HG02642 (cell line): Measurements from ENCODE around the gene CGB2.
"Not testable (repeated sequence)": the region's sequence is repeated elsewhere in the genome, so short reads cannot be mapped to it uniquely, and the experiment has no call there.

Experiments used
- ATAC-seq: cut with Tn5 transposase; IDR thresholded peaks from one replicate; pipeline ENCODE4 v1.9.1; 2021; ENCODE audit warnings: mild to moderate bottlenecking; ENCODE audit not compliant: unreplicated experiment, poor library complexity

Gene CGB2

DNA sequence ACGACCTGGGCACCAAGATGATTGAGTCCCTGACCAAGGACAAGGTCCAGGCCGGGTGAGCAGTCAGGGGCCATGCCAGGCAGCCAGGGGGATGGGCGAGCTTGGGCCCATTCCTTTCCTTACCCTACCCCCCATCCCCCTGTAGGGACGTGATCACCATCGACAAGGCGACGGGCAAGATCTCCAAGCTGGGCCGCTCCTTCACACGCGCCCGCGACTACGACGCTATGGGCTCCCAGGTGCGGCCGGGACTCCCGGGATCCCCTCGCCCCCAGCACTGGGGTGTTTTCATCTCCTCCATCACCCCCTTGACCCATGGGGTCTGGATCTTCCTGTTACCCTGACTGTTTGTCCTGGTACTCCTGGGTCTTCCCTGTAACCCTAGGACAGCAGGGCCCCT is 21.9 kb upstream of the CGB2 start:
- no peak for ATAC-seq

DNA sequence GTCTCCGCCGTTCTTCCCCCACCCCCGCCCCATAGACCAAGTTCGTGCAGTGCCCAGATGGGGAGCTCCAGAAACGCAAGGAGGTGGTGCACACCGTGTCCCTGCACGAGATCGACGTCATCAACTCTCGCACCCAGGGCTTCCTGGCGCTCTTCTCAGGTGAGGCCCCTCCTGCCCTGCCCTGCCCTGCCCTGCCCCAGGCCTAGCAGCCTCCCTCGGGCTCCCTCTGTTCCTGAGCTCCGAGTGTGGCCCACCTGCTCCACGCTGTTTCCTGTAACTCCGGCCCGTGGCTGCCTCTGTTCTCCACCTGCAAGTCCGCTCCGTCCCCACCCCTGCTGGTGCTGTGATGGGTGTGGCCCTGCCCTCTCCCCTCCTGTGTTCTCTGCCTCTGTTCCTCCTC is 21.2 kb upstream of the CGB2 start:
- no peak for ATAC-seq

DNA sequence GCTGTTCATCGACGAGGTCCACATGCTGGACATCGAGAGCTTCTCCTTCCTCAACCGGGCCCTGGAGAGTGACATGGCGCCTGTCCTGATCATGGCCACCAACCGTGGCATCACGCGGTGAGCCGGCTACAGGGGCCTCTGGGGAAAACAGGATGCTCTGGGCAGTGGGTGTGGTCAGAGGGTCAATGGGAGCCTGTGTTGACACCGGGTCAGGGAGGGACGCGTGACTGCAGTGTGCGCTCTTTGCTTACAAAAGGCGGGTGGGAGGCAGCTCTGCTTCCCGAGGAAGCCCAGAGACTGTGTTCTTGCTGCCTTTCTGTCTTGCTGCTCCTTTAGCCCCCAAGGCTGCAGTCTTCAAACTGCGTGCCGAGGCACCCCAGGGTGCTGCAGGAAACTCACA is 20.5 kb upstream of the CGB2 start:
- ATAC-seq, result no peak

DNA sequence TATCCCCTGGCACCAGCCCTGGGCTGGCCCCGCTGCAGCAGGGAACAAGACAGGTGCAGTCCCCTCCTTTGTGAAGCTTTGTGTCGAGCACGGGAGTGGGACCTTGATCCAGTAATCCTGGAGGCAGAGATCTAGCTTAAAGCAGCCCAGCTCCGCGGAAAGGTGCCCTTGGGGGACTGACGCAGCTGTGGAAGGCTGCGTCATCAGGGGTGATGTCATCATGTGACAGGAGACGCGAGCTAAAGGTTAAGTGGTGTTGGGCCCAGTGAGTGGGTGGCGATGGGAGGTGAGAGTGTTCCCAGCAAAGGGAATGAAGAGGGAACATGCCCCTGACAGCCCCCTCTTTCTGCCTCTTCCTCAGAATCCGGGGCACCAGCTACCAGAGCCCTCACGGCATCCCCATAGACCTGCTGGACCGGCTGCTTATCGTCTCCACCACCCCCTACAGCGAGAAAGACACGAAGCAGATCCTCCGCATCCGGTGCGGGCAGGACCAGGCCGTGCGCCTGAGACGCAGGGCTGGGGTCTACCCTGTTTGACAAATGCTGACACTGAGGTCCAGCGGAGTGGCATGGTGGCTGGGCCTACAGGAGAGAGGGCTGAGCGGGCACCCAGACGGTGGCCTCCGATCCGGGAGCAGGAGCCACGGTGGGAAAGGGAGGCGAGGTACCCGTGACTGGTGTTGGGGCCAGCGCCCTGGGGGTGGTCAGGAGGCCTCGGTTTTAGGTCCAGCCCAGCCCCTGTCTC is 17.4 kb upstream of the CGB2 start:
- no peak for ATAC-seq

DNA sequence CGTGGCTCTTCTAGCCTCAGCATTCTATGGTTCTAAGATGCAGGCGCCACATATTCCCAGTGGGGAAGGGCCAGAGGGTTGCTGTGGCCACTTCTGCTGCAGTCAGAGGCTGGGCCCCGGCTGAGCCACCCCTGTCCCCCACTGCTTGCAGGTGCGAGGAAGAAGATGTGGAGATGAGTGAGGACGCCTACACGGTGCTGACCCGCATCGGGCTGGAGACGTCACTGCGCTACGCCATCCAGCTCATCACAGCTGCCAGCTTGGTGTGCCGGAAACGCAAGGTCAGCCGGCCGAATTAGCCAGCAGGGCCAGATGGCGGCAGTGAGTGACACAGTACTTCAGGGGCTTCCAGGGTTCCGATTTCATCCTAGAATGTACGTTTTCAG is 16.8 kb upstream of the CGB2 start:
- ATAC-seq, result no peak

DNA sequence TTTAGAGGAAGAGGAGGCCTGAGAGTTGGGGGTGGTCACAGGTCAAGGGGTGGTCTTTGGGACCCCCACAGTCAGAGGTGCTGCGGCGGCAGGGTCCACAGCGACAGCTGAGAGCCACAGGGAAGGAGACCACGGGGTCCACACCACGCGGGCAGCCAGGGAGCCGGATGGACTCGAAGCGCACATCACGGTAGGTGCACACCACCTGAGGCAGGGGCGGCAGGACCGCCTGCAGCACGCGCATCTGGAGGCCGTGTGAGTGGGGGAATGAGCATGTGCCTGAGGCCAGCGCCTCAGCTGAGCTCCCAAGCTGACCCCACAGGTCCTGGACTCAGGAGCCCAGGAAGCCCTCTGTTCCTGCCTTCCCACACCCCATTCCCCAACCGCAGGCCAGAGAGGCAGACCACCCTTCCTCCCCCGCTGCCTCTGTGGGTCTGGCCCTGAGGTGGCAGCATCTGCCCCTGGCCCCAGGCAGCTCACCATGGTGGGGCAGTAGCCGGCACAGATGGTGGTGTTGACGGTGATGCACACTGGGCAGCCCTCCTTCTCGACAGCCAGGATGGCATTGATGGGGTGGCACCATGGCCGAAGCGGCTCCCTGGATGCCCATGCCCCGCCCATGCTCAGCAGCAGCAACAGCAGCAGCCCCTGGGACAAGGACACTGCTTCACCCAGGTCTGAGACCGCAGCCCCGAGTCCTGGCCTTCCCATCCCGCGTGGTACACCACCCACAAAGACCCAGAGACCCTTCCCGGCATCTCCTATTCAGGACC is 15.4 kb upstream of the CGB2 start:
- ATAC-seq, result no peak

DNA sequence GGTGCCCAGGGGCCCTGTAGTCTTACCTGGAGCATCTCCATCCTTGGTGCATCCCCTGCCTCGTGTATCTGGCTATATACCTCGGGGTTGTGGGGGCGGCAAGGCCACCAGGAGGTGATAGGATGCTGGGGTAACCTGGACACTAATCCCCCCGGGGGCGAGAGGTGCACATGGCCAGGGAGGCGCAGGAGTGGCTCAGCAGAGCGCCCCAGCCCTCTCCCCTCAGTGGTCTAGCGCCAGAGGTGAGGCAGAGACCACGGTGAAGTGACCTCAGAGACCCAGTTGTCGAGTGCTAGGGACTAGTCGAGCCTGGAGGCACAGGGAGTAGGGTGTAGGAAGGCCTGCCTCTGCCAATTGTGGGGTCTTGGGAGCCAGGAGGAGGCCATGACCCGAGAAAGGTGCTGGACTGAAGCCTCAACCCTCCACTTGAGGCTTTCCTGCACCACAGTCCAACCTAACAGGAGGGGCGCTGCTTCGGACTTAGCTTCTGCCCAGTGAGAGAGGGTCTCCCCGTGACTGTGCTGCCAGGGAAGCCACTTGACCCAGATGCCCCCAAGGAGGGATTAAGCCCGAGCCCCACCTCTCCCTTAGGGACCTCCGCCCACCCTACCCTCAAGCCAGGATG is 14.5 kb upstream of the CGB2 start, which contains the start of gene LHB:
LHB (minus strand) TSS at position 51 of the 625 bp plus-strand sequence; CDS start at position 41, 10 bp downstream.
- ATAC-seq, result no peak

DNA sequence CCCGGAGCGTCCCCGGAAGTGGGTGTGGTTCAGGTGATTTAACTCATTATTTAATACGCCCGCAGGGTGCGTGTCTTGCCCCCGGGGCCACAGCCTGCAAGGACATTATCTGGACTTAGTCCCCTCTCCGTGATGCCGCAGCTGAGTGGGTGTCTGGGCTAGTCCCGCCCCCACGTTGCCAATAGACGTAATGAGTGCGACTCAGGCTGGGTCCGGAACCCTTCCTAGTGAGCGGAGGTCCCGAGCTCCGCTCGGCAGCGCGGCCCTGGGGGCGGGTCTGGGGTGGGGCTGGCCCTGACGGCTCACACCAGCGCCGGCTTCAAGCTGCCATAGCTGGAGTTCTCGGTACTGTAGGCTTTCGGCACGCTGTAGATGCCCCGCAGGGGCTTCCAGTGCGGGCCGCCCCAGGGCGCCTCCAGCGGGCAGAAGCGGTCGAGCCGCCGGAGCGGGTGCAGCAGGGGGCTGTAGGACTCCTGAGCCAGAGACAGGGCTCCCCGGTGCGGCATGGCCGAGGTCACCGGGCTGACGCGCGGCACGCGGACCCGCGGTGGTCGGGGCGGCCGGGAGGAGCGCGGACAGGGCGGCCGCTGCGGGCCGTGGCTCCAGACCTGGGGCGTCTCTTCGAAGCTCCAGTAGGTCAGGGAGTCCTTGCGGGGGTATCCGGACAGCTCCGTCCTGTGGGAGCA is 13.9 kb upstream of the CGB2 start:
- ATAC-seq, result no peak

DNA sequence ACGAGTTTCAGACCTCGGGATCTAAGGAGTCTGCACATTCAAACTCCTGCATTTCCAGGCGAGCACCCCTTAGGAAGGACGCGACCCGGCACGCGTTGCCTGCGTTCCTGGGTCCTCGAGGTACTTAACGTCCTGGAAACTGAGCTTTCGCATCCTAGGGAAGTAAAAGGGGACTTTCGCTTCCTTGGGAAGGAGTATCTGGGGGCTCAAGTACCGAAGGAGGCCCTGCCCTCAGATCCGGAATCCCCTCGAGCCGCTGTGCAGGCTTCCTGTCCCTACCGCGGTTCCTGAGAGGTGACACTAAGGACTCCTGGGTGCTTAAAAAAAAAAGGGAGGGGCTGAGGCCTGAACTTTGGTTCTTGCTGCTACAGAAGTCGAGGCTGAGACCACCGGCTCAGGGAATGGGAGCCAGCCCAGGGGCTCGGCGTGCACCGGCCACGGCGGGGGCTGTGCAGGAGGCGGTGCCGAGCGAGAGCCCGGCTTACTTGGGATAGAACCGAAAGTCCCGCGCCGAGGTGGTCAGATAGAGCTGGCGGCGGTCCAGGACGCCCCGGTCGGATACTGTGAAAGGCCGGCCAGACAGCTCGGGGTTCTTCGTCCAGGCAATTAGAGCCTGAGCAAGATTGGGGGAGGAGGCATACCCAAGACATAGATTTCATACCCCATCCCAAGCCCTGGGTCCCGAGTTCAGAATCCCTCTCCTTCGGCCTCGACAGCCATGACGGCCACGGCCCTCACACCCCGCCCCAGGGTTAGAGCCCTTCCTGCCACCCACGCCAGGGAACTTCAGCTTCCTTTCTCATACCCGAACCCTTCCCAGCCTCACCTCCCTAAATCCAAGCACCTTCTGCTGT is 13.1 kb upstream of the CGB2 start:
- ATAC-seq, result not testable (repeated sequence)

DNA sequence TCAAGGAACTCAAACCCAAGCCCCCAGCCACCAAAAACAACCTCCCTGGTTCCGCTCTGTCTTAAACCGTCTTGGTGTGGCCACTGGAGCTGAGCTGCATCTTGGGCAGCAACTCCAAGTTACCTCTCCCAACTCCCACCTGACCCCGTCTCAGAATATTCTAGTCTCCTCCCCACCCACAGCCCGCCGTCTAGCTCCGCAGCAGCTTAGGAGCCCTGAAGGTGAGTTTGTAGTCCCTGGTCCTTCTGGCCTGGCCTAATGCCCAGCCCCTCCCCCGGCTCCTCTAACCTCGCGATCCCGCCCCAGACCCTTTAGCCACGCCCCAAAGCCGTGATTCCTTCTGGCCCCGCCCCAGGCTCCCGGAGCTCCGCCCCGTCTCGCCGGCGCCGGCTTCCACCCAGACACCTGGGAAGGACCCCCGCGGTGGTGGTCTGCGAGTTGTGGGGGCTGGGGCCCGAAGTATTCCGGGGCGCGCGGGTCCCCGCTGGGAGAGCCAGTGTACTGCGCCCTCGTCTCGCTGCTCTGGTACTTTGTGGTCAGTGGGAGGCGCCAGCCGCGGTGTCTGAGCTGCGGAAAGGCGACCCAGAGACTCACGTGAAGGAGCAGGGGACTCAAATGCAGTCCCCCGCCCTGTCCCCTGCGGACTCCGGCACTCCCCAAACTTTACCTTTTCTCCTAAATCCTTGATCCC is 12.3 kb upstream of the CGB2 start:
- ATAC-seq, result no peak

DNA sequence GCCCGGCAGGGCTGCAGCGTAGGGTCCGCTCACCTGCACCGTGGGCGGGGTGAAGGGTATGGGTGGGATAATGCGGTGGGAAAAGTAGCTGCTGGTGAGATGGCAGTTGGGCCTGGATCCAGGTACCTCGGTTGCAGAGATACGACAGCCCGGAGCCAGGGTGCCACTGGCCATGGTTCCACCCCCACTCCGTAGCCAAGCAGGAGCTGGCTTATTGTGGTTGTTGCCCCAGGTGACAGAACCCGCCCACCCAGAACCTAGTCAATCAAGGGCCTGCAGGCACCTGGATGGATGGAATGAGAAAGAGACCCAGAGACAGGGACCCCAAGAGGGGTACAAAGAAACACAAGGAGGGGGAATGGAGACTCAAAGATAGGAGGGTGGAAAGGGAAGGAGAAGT is 11.3 kb upstream of the CGB2 start:
- no peak for ATAC-seq

DNA sequence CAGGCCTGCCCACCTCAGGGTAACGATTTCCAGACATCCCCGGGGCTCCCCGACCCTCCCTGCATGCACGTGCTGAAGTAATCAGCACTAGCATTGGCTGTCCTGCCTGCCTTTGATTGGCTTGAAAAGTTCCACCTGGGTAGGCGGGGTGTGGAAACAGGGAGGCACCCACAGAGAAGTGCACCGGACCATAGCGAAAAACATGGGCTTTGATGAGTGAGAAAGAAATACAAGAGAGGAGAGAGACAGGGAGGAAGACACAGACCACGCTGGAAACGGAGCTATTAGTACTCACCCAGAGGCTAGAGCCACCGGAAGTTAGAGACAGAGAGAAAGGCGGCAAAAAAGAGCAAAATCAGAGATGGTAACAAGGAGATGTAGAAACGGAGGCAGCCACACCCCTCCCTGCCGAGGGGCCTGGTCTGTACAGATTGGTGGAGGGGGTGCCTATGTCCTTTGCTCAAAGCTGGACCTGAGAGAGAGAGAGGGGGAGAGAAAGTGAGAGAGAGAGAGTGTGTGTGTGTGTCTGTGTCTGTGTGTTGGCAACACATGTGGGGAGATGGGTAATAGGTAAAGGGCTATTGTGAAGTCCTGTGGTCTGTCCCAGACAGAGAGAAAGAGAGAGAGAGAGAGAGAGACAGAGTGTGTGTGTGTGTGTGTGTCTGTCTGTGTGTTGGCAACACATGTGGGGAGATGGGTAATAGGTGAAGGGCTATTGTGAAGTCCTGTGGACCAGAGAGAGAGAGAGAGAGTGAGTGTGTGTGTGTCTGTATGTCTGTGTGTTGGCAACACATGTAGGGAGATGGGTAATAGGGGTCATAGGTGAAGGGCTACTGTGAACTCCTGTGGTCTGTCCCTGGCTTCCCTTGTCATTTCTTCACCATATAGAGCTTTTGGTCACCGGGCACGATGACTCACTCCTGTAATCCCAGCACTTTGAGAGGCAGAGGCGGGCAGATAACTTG is 10.5 kb upstream of the CGB2 start:
- ATAC-seq, result no peak

DNA sequence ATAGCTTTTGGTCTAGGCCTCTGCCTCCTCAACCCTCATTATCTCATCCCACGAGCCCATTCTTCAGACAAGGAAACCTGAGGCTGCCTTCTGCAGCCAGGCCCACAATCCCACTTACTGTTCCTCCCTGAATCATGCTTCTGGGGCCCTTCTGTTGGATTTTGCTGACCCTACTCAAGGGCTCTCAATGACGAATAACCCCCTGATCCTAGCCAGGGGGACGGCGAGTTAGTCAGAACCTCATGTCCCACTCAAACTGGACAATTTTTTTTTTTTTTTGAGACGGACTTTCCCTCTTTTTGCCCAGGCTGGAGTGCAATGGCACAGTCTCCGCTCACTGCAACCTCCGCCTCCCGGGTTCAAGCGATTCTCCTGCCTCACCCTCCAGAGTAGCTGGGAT is 9.6 kb upstream of the CGB2 start:
- ATAC-seq, result no peak

DNA sequence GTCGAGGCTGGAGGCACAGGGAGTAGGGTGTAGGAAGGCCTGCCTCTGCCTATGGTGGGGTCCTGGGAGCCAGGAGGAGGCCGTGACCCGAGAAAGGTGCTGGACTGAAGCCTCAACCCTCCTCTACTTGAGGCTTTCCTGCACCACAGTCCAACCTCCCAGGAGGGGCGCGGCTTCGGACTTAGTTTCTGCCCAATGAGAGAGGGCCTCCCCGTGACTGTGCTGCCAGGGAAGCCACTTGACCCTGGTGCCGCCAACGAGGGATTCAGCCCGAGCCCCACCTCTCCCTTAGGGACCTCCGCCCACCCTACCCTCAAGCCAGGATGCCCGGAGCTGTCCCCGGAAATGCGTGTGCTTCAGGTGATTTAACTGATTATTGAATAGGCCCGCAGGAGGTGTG is 7.5 kb upstream of the CGB2 start, which contains the start of gene CGB3:
CGB3 (minus strand) TSS at position 101 of the 400 bp plus-strand sequence. CDS start 362 bp downstream, outside the sequence.
- not testable (repeated sequence) for ATAC-seq

DNA sequence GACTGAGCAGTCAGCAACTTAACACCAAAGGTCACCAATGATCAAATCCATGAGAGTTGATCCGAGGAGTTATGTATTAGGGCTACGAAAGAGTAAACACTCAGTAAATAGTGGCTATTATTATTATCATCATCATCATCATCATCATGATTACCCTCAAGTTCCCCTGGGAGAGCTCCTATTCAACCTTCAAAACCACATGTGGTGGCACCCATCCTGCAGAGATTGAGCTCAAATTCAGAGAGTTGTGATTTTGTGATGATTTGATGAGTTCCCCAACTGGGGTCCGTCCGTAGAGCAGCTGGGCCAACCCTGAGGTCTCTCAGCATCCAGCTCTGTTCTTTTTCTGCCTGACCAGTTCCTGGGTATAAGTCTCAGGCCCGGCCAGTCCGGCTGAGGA is 6.6 kb upstream of the CGB2 start:
- ATAC-seq, result not testable (repeated sequence)

DNA sequence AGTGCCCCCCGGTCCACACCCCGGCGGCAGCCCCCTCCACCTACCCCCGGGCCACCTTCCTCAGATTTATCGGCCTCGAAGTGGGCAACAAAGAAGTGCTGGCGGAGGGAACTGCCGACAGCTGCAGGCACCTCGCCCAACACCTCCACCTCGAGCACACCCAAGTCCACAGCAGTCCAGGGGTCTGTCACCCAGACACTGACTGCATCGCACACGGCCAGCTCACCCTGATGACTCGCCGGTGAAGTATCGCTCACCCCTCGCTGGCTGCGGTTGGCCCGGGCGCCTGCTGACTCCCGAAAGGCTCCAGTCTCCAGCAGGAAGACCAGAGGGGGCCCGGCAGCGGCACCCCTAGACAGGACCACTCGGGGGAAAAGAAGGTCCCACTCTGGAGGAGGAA is 6.1 kb upstream of the CGB2 start:
- not testable (repeated sequence) for ATAC-seq

DNA sequence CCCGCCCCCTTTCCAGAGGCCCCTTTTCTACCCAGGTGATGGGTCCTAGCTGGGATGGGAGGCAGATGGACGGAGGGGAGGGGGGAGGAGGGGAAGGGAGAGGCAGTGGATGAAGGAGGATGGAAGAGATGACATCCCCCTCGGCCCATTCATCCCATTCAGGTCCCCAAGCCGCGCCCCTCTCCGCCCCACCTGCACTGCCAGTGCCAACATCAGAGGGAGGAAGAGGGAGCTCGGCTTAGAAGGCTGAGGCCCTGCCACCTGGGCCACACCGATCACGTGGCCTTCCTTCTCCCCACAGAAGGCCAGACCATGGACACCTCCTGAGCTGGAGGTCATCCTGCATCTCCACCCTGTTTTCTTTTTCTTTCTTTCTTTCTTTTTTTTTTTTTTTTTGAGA is 3.0 kb upstream of the CGB2 start:
- not testable (repeated sequence) for ATAC-seq

DNA sequence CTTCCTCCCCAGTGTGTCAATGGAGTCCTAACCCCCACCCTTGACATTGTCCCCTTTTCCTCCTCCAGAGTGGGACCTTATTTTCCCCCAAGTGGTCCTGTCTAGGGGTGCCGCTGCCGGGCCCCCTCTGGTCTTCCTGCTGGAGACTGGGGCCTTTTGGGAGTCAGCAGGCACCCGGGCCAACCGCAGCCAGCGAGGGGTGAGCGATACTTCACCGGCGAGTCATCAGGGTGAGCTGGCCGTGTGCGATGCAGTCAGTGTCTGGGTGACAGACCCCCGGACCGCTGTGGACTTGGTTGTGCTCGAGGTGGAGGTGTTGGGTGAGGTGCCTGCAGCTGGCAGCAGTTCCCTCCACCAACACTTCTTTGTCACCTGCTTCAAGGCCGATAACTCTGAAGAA is 1.9 kb upstream of the CGB2 start:
- ATAC-seq, result not testable (repeated sequence)
